Small intestine (tissue), 7 donors: ENCODE data around the gene ANKLE1. TPM values are rescaled to one million over a fixed set of nuclear protein-coding genes. Genes with fewer than 3 reads are reported as not detected.

Experiments used
- DNase-seq, 2 donors: peaks; one replicate each; pipeline versions ENCODE4 v3.0.0 to v3.0.0-alpha.2; 2013
- FAIRE-seq: peaks from 2 replicates; lab custom pipeline; 2012; peaks lifted over from hg19 to GRCh38; lab: Jason Lieb, UNC
- H3K27ac ChIP-seq, 3 donors: one replicate each; pipeline ENCODE4 v1.5.1; 2013; ENCODE audit warnings: low read length in 2 of 3, mild to moderate bottlenecking in 2 of 3, control low read depth in 1 of 3, inconsistent platforms in 1 of 3, low read depth in 1 of 3, moderate library complexity in 1 of 3
- H3K27me3 ChIP-seq, 3 donors: one replicate each; pipeline ENCODE4 v1.6.1; 2013; ENCODE audit warnings: low read length in 3 of 3, inconsistent platforms in 1 of 3; ENCODE audit not compliant: control insufficient read depth in 3 of 3, insufficient read depth in 3 of 3
- H3K36me3 ChIP-seq, 3 donors: one replicate each; pipeline ENCODE4 v1.6.1; 2013; ENCODE audit warnings: low read length in 3 of 3, inconsistent platforms in 1 of 3, low read depth in 1 of 3, mild to moderate bottlenecking in 1 of 3, moderate library complexity in 1 of 3; ENCODE audit not compliant: control insufficient read depth in 3 of 3, insufficient read depth in 2 of 3
- H3K4me1 ChIP-seq, 3 donors: one replicate each; pipeline ENCODE4 v1.6.1; 2013; ENCODE audit warnings: low read length in 2 of 3, inconsistent platforms in 1 of 3, low read depth in 1 of 3, mild to moderate bottlenecking in 1 of 3, moderate library complexity in 1 of 3; ENCODE audit not compliant: control insufficient read depth in 3 of 3, insufficient read depth in 2 of 3
- H3K4me3 ChIP-seq, 3 donors: one replicate each; pipeline ENCODE4 v1.5.1; 2013; ENCODE audit warnings: low read length in 3 of 3, control low read depth in 1 of 3, inconsistent platforms in 1 of 3, low read depth in 1 of 3, mild to moderate bottlenecking in 1 of 3, moderate library complexity in 1 of 3
- H3K9me3 ChIP-seq, 2 donors: one replicate each; pipeline ENCODE4 v1.6.1; 2013; ENCODE audit warnings: low read depth in 1 of 2, low read length in 1 of 2; ENCODE audit not compliant: control insufficient read depth in 2 of 2, insufficient read depth in 1 of 2
- WGBS, 3 donors: extraction: QIAGEN DNeasy Blood & Tissue Kit; methylation state at CpG; one replicate each; pipeline ENCODE4 v1.1.7; 2013; 5-methylcytosine and 5-hydroxymethylcytosine counted together
- polyA plus RNA-seq, 4 donors: library from polyadenylated mRNA; stranded (reverse) in 3 of 4; unstranded in 1 of 4; fragments of 200-250 nt in 3 of 4; fragments of 120-200 nt in 1 of 4; gene quantifications; one replicate each; pipeline versions ENCODE4 v1.2.1 to v1.2.3, GENCODE V29; 2013
- donor health status: healthy with polysubstance abuse.
- donor health status: control.
- donor health status: control.
- donor health status: Bipolar disorder and iron deficiency.
- donor health status: healthy.

The ANKLE1 gene
- polyA plus RNA-seq, 4 donors: 0.15 to 0.71 (median 0.22) TPM; not detected in 1

GRCh38 chr19:17244618-17245534 lies 36.8 kb upstream of the ANKLE1 start:
- Histone ChIP-seq H3K27me3 (no peaks in the 10 kb centered on the region), H3K27ac (peak overlapping the region; percentile 83 to 91 (median 85)), H3K36me3 (peaks cover 0 to 23% (median 4%) of the 10 kb centered on the region in 3 donors), H3K9me3 (no peaks in the 10 kb centered on the region), H3K4me1 (peaks cover 3 to 59% (median 6%) of the 10 kb centered on the region in 3 donors), H3K4me3 (peak overlapping the region; percentile 86 to 98 (median 93))
- no peak for FAIRE-seq
- WGBS, 3 donors: 1 to 4% (median 2%) methylated on average over 36 to 100 of the region's 100 CpGs
- peak in 1 of 2 donors; percentile 71 for DNase-seq

DNA sequence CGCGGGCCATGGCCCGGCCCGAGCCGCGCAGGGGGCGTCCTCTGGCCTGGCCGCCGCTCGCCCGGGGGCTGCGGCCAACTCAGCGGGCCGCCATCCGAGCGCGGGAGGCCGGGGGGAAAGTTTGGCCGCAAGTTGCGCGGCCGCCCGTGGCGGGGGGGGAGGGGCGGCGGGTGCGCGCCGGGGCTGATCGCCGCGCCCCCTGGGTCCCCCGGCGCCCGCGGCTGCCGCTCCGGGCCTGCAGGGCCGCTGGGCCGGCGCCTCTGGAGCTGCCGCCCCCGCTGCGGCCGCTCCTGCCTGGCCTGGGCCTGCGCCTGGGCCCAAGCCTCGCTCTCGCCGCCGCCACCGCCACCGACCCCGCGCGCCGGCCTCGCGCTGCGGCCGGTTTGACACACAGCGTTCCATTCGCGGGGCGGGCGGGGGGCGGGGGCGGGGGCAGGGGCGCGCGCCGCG lies 36.1 kb upstream of the ANKLE1 start, which contains the start of gene NR2F6:
Gene NR2F6 (minus strand): TSS at position 385 of the 450 bp plus-strand sequence. CDS start 699 bp downstream, outside the sequence.
- H3K9me3 ChIP-seq: no peaks in the 10 kb centered on the region
- H3K36me3 ChIP-seq: peaks cover 0 to 16% (median 0%) of the 10 kb centered on the region in 3 donors
- peak within 1 kb of the TSS; percentile 86 to 93 (median 93) for H3K27ac ChIP-seq
- FAIRE-seq: no peak
- H3K27me3 ChIP-seq: no peaks in the 10 kb centered on the region
- H3K4me1 ChIP-seq: peaks cover 0 to 52% (median 3%) of the 10 kb centered on the region in 3 donors
- WGBS, 3 donors: 0 to 1% (median 1%) methylated on average over 16 to 72 of the region's 72 CpGs
- H3K4me3 ChIP-seq: peak within 1 kb of the TSS; percentile 86 to 98 (median 93)
- no peak for DNase-seq

GRCh38 chr19:17246681-17247425 lies 34.8 kb upstream of the ANKLE1 start:
- 13 to 17% (median 13%) methylated on average over 18 to 21 of the region's 21 CpGs for WGBS, 3 donors
- H3K9me3 ChIP-seq: no peaks in the 10 kb centered on the region
- H3K27me3 ChIP-seq: no peaks in the 10 kb centered on the region
- FAIRE-seq (no peak), DNase-seq (peak in 1 of 2 donors; percentile 72)
- H3K36me3 ChIP-seq: peaks cover 0 to 5% (median 0%) of the 10 kb centered on the region in 3 donors
- H3K27ac ChIP-seq: peak overlapping the region; percentile 86 to 93 (median 93)
- H3K4me1 ChIP-seq: peaks cover 0 to 42% (median 3%) of the 10 kb centered on the region in 3 donors
- H3K4me3 ChIP-seq: peak overlapping the region in 2 of 3 donors; percentile 59 to 93

DNA sequence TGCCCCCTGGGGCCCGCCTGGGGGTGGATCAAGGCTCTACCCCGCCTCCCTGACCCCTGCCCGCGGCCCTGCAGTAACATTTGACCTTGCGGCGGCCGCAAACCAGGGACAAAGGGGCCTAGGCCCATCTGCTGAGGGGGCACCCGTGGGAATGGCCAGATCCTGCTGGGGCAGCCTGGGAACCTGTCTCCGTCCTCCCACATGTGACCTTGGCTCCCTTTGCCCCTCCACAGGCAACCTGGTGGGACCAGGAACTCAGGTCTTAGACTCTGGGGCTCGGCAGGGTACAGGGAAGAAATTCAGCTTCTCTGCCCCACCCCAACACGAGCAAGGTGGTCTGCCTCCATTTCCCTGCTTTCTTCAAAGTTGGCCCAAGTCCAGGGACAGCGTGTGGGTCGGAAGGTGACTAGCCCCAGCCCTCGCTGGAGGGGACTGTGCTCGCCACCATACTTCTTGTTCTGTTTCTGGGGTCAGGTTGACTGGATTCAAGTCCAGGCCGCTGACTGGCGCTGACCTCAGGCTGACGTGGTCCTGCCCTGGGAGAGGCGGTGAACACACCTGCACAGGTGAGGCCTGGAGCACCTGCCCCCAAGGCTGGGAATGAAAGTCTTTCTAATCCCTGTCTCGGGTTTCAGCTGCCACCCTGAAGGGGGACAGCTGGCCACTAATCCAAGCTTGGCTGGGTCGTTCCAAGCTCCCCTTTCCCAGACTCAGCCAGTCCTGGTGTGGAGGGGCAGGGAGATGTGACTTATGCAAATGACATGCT lies 33.5 kb upstream of the ANKLE1 start:
- 29 to 52% (median 44%) methylated on average over 20 to 21 of the region's 21 CpGs for WGBS, 3 donors
- no peaks in the 10 kb centered on the region for H3K27me3 ChIP-seq
- no peak overlapping the region for H3K4me3 ChIP-seq
- peaks cover 0 to 2% (median 0%) of the 10 kb centered on the region in 3 donors for H3K36me3 ChIP-seq
- no peaks in the 10 kb centered on the region for H3K9me3 ChIP-seq
- H3K27ac ChIP-seq: peak overlapping the region; percentile 77 to 93 (median 86)
- peaks cover 0 to 34% (median 3%) of the 10 kb centered on the region in 3 donors for H3K4me1 ChIP-seq
- no peak for FAIRE-seq
- DNase-seq: peak; percentile 73 to 75

GRCh38 chr19:17249887-17250548 lies 31.7 kb upstream of the ANKLE1 start:
- H3K9me3 ChIP-seq: no peaks in the 10 kb centered on the region
- WGBS, 3 donors: 71 to 80% (median 79%) methylated on average over 14 to 15 of the region's 15 CpGs
- H3K36me3 ChIP-seq: no peaks in the 10 kb centered on the region
- H3K27ac ChIP-seq: no peak overlapping the region
- DNase-seq (peak in 1 of 2 donors; percentile 83), FAIRE-seq (no peak)
- H3K27me3 ChIP-seq: no peaks in the 10 kb centered on the region
- H3K4me1 ChIP-seq: peaks cover 0 to 31% (median 3%) of the 10 kb centered on the region in 3 donors
- H3K4me3 ChIP-seq: no peak overlapping the region

DNA sequence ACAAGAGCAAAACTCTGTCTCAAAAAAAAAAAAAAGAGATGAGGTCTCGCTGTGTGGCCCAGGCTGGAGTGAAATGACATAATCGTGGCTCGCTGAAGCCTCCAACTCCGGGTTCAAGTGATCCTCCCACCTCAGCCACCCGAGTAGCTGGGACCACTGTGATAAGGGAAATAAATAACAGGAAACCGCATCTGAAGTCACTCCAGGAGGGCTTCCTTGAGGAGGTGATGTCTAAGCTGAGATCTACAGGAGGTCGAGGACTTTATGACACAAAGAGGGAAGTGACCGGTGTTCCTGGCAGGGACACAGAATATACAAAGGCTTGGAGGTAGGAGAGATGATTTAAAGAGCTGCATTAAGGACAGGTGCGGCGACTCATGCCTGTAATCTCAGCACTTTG lies 27.1 kb upstream of the ANKLE1 start:
- WGBS, 3 donors: 59 to 81% (median 62%) methylated on average over 10 of the region's 10 CpGs
- no peak for DNase-seq
- FAIRE-seq: no peak
- no peak overlapping the region for H3K4me3 ChIP-seq
- H3K27me3 ChIP-seq: no peaks in the 10 kb centered on the region
- H3K36me3 ChIP-seq: no peaks in the 10 kb centered on the region
- peaks cover 0 to 1% (median 0%) of the 10 kb centered on the region in 3 donors for H3K4me1 ChIP-seq
- H3K27ac ChIP-seq: no peak overlapping the region
- peaks cover 0 to 10% of the 10 kb centered on the region in 2 donors for H3K9me3 ChIP-seq

DNA sequence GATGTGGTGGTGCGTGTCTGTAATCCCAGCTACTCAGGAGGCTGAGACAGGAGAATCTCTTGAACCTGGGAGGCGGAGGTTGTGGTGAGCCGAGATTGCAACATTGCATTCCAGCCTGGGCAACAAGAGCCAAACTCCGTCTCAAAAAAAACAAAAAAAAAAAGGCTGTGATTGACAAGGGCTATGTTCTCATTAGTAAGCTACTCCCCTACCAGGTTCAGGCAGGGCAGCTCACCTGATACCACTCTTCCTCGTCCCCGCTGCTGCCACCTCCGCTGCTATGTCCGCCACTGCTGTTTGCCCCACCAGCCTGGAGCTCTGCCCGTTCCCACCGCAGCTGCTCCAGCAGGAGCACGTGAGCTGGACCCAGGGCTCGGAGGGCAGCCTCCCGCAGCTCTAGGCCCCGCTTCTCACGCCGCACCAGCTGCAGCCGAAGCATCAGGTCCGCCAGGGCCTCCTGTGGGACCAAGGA lies 26.5 kb upstream of the ANKLE1 start:
- peak in 1 of 2 donors; percentile 39 for DNase-seq
- Histone ChIP-seq H3K9me3 (peaks cover 0 to 15% of the 10 kb centered on the region in 2 donors), H3K27me3 (no peaks in the 10 kb centered on the region), H3K36me3 (no peaks in the 10 kb centered on the region), H3K4me1 (no peaks in the 10 kb centered on the region), H3K4me3 (no peak overlapping the region), H3K27ac (no peak overlapping the region)
- FAIRE-seq: no peak
- WGBS, 3 donors: 19 to 62% (median 49%) methylated on average over 18 of the region's 18 CpGs
